Ectodermal cell (in vitro differentiated cells): ENCODE results near the gene RSPO4.

Experiments
- H3K27ac ChIP-seq: 2 replicates; pipeline ENCODE4 v1.7.0; 2013; ENCODE audit warnings: mild to moderate bottlenecking, low read depth, low read length; ENCODE audit not compliant: insufficient read depth, poor library complexity, severe bottlenecking
- H3K27me3 ChIP-seq: 2 replicates; pipeline ENCODE4 v1.7.0; 2013; ENCODE audit warnings: mild to moderate bottlenecking, low read length; ENCODE audit not compliant: insufficient read depth, control insufficient read depth, poor library complexity, severe bottlenecking
- H3K36me3 ChIP-seq: one replicate; pipeline ENCODE4 v1.7.0; 2013; ENCODE audit warnings: low read length; ENCODE audit not compliant: control insufficient read depth, insufficient read depth
- H3K4me1 ChIP-seq: one replicate; pipeline ENCODE4 v1.7.0; 2013; ENCODE audit warnings: low read length; ENCODE audit not compliant: control insufficient read depth, insufficient read depth
- H3K4me3 ChIP-seq: 2 replicates; pipeline ENCODE4 v1.7.0; 2013; ENCODE audit warnings: low read depth, low read length, control low read depth; ENCODE audit not compliant: insufficient read depth
- H3K9me3 ChIP-seq: 2 replicates; pipeline ENCODE4 v1.7.0; 2013; ENCODE audit warnings: mild to moderate bottlenecking, low read length, moderate library complexity; ENCODE audit not compliant: control insufficient read depth
- WGBS, 2 experiments: methylation state at CpG; one replicate each; pipeline ENCODE4 v1.1.7; 2013; ENCODE audit warnings: missing lambda C conversion rate in 2 of 2; 5-methylcytosine and 5-hydroxymethylcytosine counted together

RSPO4 gene

GRCh38 chr20:958936-959815 is 42.9 kb downstream of the RSPO4 start:
- H3K4me3 ChIP-seq = no peak overlapping the region
- H3K27me3 ChIP-seq = no peaks in the 10 kb centered on the region
- H3K27ac ChIP-seq = no peak overlapping the region
- H3K4me1 ChIP-seq = no peaks in the 10 kb centered on the region
- WGBS, 2 experiments = 86 to 88% methylated on average over 15 to 17 of the region's 19 CpGs
- H3K36me3 ChIP-seq = no peaks in the 10 kb centered on the region
- H3K9me3 ChIP-seq = no peaks in the 10 kb centered on the region

- Histone ChIP-seq H3K9me3 (no peaks in the 10 kb centered on the region), H3K4me3 (no peak overlapping the region), H3K4me1 (no peaks in the 10 kb centered on the region), H3K27ac (no peak overlapping the region), H3K27me3 (no peaks in the 10 kb centered on the region), H3K36me3 (no peaks in the 10 kb centered on the region)
- 86 to 88% methylated on average over 1 of the region's 1 CpG for WGBS, 2 experiments
Measured at GRCh38 chr20:957544-957943, 44.6 kb downstream of the RSPO4 start.

- H3K4me1 ChIP-seq = no peaks in the 10 kb centered on the region
- H3K4me3 ChIP-seq = no peak overlapping the region
- H3K9me3 ChIP-seq = no peaks in the 10 kb centered on the region
- H3K27me3 ChIP-seq = no peaks in the 10 kb centered on the region
- no peak overlapping the region for H3K27ac ChIP-seq
- 20 to 21% methylated on average over 13 of the region's 13 CpGs for WGBS, 2 experiments
- no peaks in the 10 kb centered on the region for H3K36me3 ChIP-seq
Measured at GRCh38 chr20:956330-956951, 45.7 kb downstream of the RSPO4 start.

GRCh38 chr20:955656-956055 is 46.5 kb downstream of the RSPO4 start:
- Histone ChIP-seq H3K27me3 (no peaks in the 10 kb centered on the region), H3K4me3 (no peak overlapping the region), H3K27ac (no peak overlapping the region), H3K36me3 (no peaks in the 10 kb centered on the region), H3K4me1 (no peaks in the 10 kb centered on the region), H3K9me3 (no peaks in the 10 kb centered on the region)
- 82 to 97% methylated on average over 6 to 7 of the region's 7 CpGs for WGBS, 2 experiments

GRCh38 chr20:955111-955510 is 47.0 kb downstream of the RSPO4 start:
- H3K36me3 ChIP-seq = no peaks in the 10 kb centered on the region
- H3K27ac ChIP-seq = no peak overlapping the region
- 65 to 70% methylated on average over 3 of the region's 3 CpGs for WGBS, 2 experiments
- H3K9me3 ChIP-seq = no peaks in the 10 kb centered on the region
- no peaks in the 10 kb centered on the region for H3K4me1 ChIP-seq
- no peak overlapping the region for H3K4me3 ChIP-seq
- no peaks in the 10 kb centered on the region for H3K27me3 ChIP-seq

- Histone ChIP-seq H3K36me3 (no peaks in the 10 kb centered on the region), H3K9me3 (no peaks in the 10 kb centered on the region), H3K4me3 (no peak overlapping the region), H3K27me3 (no peaks in the 10 kb centered on the region), H3K4me1 (no peaks in the 10 kb centered on the region), H3K27ac (no peak overlapping the region)
- 52 to 53% methylated on average over 10 to 11 of the region's 11 CpGs for whole genome bisulfite sequencing, 2 experiments
Measured at GRCh38 chr20:953742-954141, 48.4 kb downstream of the RSPO4 start.

GRCh38 chr20:952196-952795 is 49.8 kb downstream of the RSPO4 start:
- 90 to 93% methylated on average over 8 of the region's 8 CpGs for WGBS, 2 experiments
- Histone ChIP-seq H3K4me1 (no peaks in the 10 kb centered on the region), H3K4me3 (no peak overlapping the region), H3K36me3 (no peaks in the 10 kb centered on the region), H3K27ac (no peak overlapping the region), H3K9me3 (no peaks in the 10 kb centered on the region), H3K27me3 (no peaks in the 10 kb centered on the region)

GRCh38 chr20:951384-952169 is 50.5 kb downstream of the RSPO4 start:
- H3K27me3 ChIP-seq = no peaks in the 10 kb centered on the region
- H3K4me1 ChIP-seq = no peaks in the 10 kb centered on the region
- H3K27ac ChIP-seq = no peak overlapping the region
- 89 to 90% methylated on average over 19 to 21 of the region's 21 CpGs for WGBS, 2 experiments
- H3K4me3 ChIP-seq = no peak overlapping the region
- no peaks in the 10 kb centered on the region for H3K9me3 ChIP-seq
- no peaks in the 10 kb centered on the region for H3K36me3 ChIP-seq

GRCh38 chr20:949717-950116 is 52.4 kb downstream of the RSPO4 start:
- H3K4me3 ChIP-seq = no peak overlapping the region
- WGBS, 2 experiments = 92 to 98% methylated on average over 7 of the region's 7 CpGs
- H3K27ac ChIP-seq = no peak overlapping the region
- H3K36me3 ChIP-seq = no peaks in the 10 kb centered on the region
- peaks cover 3% of the 10 kb centered on the region for H3K4me1 ChIP-seq
- H3K27me3 ChIP-seq = no peaks in the 10 kb centered on the region
- no peaks in the 10 kb centered on the region for H3K9me3 ChIP-seq

GRCh38 chr20:946826-947225 is 55.3 kb downstream of the RSPO4 start:
- H3K27me3 ChIP-seq = no peaks in the 10 kb centered on the region
- H3K27ac ChIP-seq = no peak overlapping the region
- no peaks in the 10 kb centered on the region for H3K9me3 ChIP-seq
- H3K4me3 ChIP-seq = no peak overlapping the region
- 84 to 94% methylated on average over 7 to 8 of the region's 8 CpGs for WGBS, 2 experiments
- no peaks in the 10 kb centered on the region for H3K36me3 ChIP-seq
- H3K4me1 ChIP-seq = peaks cover 8% of the 10 kb centered on the region
